Stomach (tissue), 4 donors: Measurements from ENCODE around the gene WNT2B.

Source experiments
- EP300 ChIP-seq: sonication (generic); formaldehyde crosslinking; IDR thresholded peaks from one replicate; pipeline ENCODE4 v1.6.1; 2017; ENCODE audit warnings: antibody characterized with exemption
- TF ChIP-seq, protein P1 (sequence below), 7 experiments: fragments of 450-650 bp in 4 of 7; fragments of 200-600 bp in 3 of 7; sonication (generic) in 3 of 7; IDR thresholded peaks; one replicate each; pipeline ENCODE4 v1.5.1; 2016 to 2019; ENCODE audit warnings: antibody characterized with exemption in 7 of 7, control low read depth in 2 of 7, mild to moderate bottlenecking in 1 of 7

DNA sequence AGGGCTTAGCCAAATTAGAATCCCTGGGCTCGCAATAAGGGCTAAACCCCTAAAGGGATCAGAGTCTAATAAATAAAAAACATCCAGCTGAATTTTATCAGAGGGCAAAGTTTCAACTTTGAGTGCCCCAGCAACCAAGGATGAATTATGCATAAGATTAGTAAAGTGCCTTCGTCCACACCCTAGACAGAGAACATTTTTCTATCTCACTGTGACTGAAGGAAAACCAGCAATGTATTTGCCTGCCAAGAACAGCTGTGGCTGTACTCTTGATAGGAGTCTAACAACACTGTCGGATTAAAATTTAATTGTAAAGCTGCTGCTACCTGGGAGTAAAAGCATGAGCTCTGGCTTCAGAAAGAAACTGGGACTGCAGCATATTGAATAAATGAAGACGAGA, 23.3 kb downstream of the WNT2B start:
- TF ChIP-seq, protein P1, sequence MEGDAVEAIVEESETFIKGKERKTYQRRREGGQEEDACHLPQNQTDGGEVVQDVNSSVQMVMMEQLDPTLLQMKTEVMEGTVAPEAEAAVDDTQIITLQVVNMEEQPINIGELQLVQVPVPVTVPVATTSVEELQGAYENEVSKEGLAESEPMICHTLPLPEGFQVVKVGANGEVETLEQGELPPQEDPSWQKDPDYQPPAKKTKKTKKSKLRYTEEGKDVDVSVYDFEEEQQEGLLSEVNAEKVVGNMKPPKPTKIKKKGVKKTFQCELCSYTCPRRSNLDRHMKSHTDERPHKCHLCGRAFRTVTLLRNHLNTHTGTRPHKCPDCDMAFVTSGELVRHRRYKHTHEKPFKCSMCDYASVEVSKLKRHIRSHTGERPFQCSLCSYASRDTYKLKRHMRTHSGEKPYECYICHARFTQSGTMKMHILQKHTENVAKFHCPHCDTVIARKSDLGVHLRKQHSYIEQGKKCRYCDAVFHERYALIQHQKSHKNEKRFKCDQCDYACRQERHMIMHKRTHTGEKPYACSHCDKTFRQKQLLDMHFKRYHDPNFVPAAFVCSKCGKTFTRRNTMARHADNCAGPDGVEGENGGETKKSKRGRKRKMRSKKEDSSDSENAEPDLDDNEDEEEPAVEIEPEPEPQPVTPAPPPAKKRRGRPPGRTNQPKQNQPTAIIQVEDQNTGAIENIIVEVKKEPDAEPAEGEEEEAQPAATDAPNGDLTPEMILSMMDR (IDR thresholded peaks at IDR 0.05) = no peak
- no peak for TF ChIP-seq EP300
